Activated CD8-positive, alpha-beta T cell treated with anti-CD3 and anti-CD28 coated beads for 36 hours (primary cell): ENCODE measurements around the gene HECTD4. TPM values are rescaled to one million over a fixed set of nuclear protein-coding genes. Genes with fewer than 3 reads are reported as not detected.
"Not testable (repeated sequence)": the region's sequence is repeated elsewhere in the genome, so short reads cannot be mapped to it uniquely, and the experiment has no call there.

Source experiments
- ATAC-seq: fragments of 200-7000 bp; cut with Tn5 transposase; one replicate; pipeline ENCODE4 v1.10.0; 2021; ENCODE audit warnings: mild to moderate bottlenecking, moderate library complexity
- CTCF ChIA-PET: fragments of 350-600 bp; sonication (Branson Sonifier 250); formaldehyde crosslinking; loops from one replicate; lab custom pipeline; 2021; ENCODE audit warnings: antibody characterized with exemption; lab: Charles Lee
- POLR2A ChIA-PET: fragments of 350-600 bp; sonication (Branson Sonifier 250); formaldehyde crosslinking; loops from one replicate; lab custom pipeline; 2021; ENCODE audit warnings: antibody characterized with exemption; lab: Charles Lee
- DNase-seq: peaks from one replicate; pipeline ENCODE4 v3.0.0-alpha.2; 2020
- H3K27ac Mint-ChIP-seq: one replicate; pipeline ENCODE4 v1.8.0; 2021; ENCODE audit warnings: mild to moderate bottlenecking, mixed read lengths
- H3K27me3 Mint-ChIP-seq: one replicate; pipeline ENCODE4 v1.8.0; 2021; ENCODE audit warnings: mixed read lengths
- H3K36me3 Mint-ChIP-seq: one replicate; pipeline ENCODE4 v1.8.0; 2021; ENCODE audit warnings: low read depth, mixed read lengths
- H3K4me1 Mint-ChIP-seq: one replicate; pipeline ENCODE4 v1.8.0; 2021; ENCODE audit warnings: low read depth, mixed read lengths
- H3K4me3 Mint-ChIP-seq: one replicate; pipeline ENCODE4 v1.8.0; 2021; ENCODE audit warnings: mild to moderate bottlenecking, moderate library complexity, mixed read lengths
- H3K9me3 Mint-ChIP-seq: one replicate; pipeline ENCODE4 v1.8.0; 2021; ENCODE audit warnings: mixed read lengths
- CTCF ChIP-seq: fragments of 200-600 bp; IDR thresholded peaks from one replicate; pipeline ENCODE4 v1.8.0; 2022; ENCODE audit warnings: antibody characterized with exemption, mild to moderate bottlenecking
- intact Hi-C: fragments of 100-400 bp; cut with micrococcal nuclease; formaldehyde crosslinking; loops from one replicate; pipeline ENCODE4 v1.10.0; 2022
- total RNA-seq, 2 experiments: library from RNA; stranded (reverse); gene quantifications; one replicate each; pipeline ENCODE4 v1.2.3, GENCODE V29; 2021

The HECTD4 gene
- total RNA-seq, 2 experiments from 2014 or later, result 18.2 to 22.6 TPM

GRCh38 chr12:112354399-112354798 is 27.8 kb downstream of the HECTD4 start:
- Mint-ChIP-seq H3K27ac (no peak overlapping the region), H3K9me3 (no peaks in the 10 kb centered on the region), H3K4me3 (no peak overlapping the region), H3K4me1 (peaks cover 13% of the 10 kb centered on the region), H3K27me3 (no peaks in the 10 kb centered on the region), H3K36me3 (no peaks in the 10 kb centered on the region)
- ChIA-PET POLR2A (no interaction called here), CTCF (no interaction called here)
- ATAC-seq, result no peak
- no peak for TF ChIP-seq CTCF
- intact Hi-C loops, result no loop called here
- DNase-seq, result no peak

GRCh38 chr12:112353393-112353792 is 28.8 kb downstream of the HECTD4 start:
- Mint-ChIP-seq H3K27ac (no peak overlapping the region), H3K4me1 (peaks cover 14% of the 10 kb centered on the region), H3K4me3 (no peak overlapping the region), H3K36me3 (no peaks in the 10 kb centered on the region), H3K9me3 (no peaks in the 10 kb centered on the region), H3K27me3 (no peaks in the 10 kb centered on the region)
- intact Hi-C loops, result no loop called here
- DNase-seq, result no peak
- TF ChIP-seq CTCF, result no peak
- ATAC-seq, result no peak
- CTCF ChIA-PET, result interaction anchor here (1.3 kb wide), 1 partner anchor 35 kb away, joined by 4 read pairs; no protein-coding TSS in a partner anchor
- POLR2A ChIA-PET, result interaction anchor here (0.9 kb wide), 1 partner anchor 22 kb away, joined by 3 read pairs; no protein-coding TSS in a partner anchor

DNA sequence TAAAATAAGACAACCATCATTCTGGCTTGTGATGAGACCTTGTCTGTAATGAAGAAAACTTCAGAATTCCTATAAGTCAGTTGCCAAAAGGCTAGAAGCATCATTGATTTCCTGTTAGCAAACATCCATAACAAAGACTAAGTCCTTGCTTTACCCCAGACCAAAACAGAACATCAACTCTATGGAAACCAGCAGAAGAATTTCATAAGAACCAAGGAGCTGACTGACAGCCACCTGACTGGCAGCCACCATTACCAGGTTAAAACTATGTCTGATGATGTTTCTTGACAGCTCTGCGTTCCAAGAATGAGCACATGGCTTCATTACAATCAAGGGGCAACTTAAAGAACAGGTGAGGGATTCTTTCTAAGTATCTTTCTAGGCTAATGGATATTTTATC is 29.3 kb downstream of the HECTD4 start:
- CTCF ChIA-PET, result interaction anchor here (0.6 to 1.3 kb wide), 2 partner anchors 18 to 35 kb away, joined by 3 to 4 read pairs; no protein-coding TSS in a partner anchor
- H3K27me3 Mint-ChIP-seq, result no peaks in the 10 kb centered on the region
- H3K4me1 Mint-ChIP-seq, result peaks cover 15% of the 10 kb centered on the region
- H3K36me3 Mint-ChIP-seq, result no peaks in the 10 kb centered on the region
- no peak overlapping the region for H3K4me3 Mint-ChIP-seq
- no peak for DNase-seq
- POLR2A ChIA-PET, result interaction anchor here (0.9 kb wide), 1 partner anchor 22 kb away, joined by 3 read pairs; no protein-coding TSS in a partner anchor
- TF ChIP-seq CTCF, result no peak
- H3K9me3 Mint-ChIP-seq, result no peaks in the 10 kb centered on the region
- intact Hi-C loops, result no loop called here
- no peak overlapping the region for H3K27ac Mint-ChIP-seq
- no peak for ATAC-seq

- CTCF ChIA-PET, result interaction anchor here (1.0 kb wide), 1 partner anchor 9 kb away, joined by 3 read pairs; no protein-coding TSS in a partner anchor
- peaks cover 27% of the 10 kb centered on the region for H3K4me1 Mint-ChIP-seq
- intact Hi-C loops, result no loop called here
- H3K36me3 Mint-ChIP-seq, result no peaks in the 10 kb centered on the region
- no peak for DNase-seq
- no peak overlapping the region for H3K4me3 Mint-ChIP-seq
- H3K27me3 Mint-ChIP-seq, result no peaks in the 10 kb centered on the region
- no peaks in the 10 kb centered on the region for H3K9me3 Mint-ChIP-seq
- H3K27ac Mint-ChIP-seq, result no peak overlapping the region
- TF ChIP-seq CTCF, result no peak
- no peak for ATAC-seq
- POLR2A ChIA-PET, result interaction anchor here (0.7 kb wide), 1 partner anchor 29 kb away, joined by 3 read pairs; no protein-coding TSS in a partner anchor
Measured at GRCh38 chr12:112350593-112351592, 31.3 kb downstream of the HECTD4 start.

GRCh38 chr12:112349431-112349830 is 32.8 kb downstream of the HECTD4 start:
- Mint-ChIP-seq H3K27me3 (no peaks in the 10 kb centered on the region), H3K9me3 (no peaks in the 10 kb centered on the region), H3K27ac (no peak overlapping the region), H3K4me1 (peaks cover 27% of the 10 kb centered on the region), H3K36me3 (no peaks in the 10 kb centered on the region), H3K4me3 (no peak overlapping the region)
- intact Hi-C loops, result no loop called here
- CTCF ChIA-PET, result no interaction called here
- ATAC-seq (no peak), DNase-seq (no peak)
- TF ChIP-seq CTCF, result no peak
- POLR2A ChIA-PET, result no interaction called here

- CTCF ChIA-PET, H3K27me3 Mint-ChIP-seq, DNase-seq, H3K4me3 Mint-ChIP-seq, H3K27ac Mint-ChIP-seq, H3K36me3 Mint-ChIP-seq, H3K9me3 Mint-ChIP-seq, intact Hi-C loops, ATAC-seq, POLR2A ChIA-PET: not testable (repeated sequence)
- H3K4me1 Mint-ChIP-seq, result peaks cover 29% of the 10 kb centered on the region
Measured at GRCh38 chr12:112348926-112349325, 33.3 kb downstream of the HECTD4 start.
